Keratinocyte (primary cell): ENCODE data around the gene TOX3.

Source experiments
- EZH2 ChIP-seq: IDR thresholded peaks from one replicate; pipeline ENCODE4 v1.6.1; 2012; ENCODE audit warnings: inconsistent platforms, mild to moderate bottlenecking, low read length, moderate library complexity
- TF ChIP-seq, protein P1 (sequence below), 3 experiments: IDR thresholded peaks in 1 of 3; conservative IDR thresholded peaks in 1 of 3; optimal IDR thresholded peaks in 1 of 3; 2 replicates in 2 of 3; 3 replicates in 1 of 3; pipeline versions ENCODE3 to v1.5.1; 2011; ENCODE audit warnings: low read length in 3 of 3, mild to moderate bottlenecking in 3 of 3, moderate library complexity in 2 of 3, control low read depth in 1 of 3, inconsistent platforms in 1 of 3; ENCODE audit not compliant: insufficient read depth in 2 of 3; ENCODE audit errors: extremely low read depth in 1 of 3

DNA sequence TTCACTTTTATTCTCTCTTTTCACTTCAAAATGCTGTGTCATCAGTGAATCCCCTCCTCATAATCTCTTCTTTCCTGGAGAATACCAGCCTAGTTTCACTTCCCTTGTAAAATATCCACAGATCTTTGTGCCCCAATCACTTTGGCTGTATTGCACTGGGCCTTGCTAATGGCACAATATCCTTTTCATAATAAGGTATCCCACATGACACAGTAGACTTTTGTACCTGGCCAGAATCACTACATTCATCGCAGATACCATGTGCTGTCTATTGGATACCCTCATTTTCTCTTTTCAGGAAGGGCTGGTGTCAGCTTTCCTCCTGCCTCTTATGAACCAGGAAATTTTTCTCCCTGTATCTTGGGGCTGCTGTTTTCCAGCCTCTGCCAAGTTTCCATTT lies 25.7 kb upstream of the TOX3 start:
- TF ChIP-seq, protein P1, sequence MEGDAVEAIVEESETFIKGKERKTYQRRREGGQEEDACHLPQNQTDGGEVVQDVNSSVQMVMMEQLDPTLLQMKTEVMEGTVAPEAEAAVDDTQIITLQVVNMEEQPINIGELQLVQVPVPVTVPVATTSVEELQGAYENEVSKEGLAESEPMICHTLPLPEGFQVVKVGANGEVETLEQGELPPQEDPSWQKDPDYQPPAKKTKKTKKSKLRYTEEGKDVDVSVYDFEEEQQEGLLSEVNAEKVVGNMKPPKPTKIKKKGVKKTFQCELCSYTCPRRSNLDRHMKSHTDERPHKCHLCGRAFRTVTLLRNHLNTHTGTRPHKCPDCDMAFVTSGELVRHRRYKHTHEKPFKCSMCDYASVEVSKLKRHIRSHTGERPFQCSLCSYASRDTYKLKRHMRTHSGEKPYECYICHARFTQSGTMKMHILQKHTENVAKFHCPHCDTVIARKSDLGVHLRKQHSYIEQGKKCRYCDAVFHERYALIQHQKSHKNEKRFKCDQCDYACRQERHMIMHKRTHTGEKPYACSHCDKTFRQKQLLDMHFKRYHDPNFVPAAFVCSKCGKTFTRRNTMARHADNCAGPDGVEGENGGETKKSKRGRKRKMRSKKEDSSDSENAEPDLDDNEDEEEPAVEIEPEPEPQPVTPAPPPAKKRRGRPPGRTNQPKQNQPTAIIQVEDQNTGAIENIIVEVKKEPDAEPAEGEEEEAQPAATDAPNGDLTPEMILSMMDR (optimal IDR thresholded peaks at IDR 0.05 in 1 of 3, IDR thresholded peaks at IDR 0.05 in 1 of 3, conservative IDR thresholded peaks at IDR 0.05 in 1 of 3; ENCODE audit: extremely low read depth in 1 of 3, insufficient read depth in 2 of 3, low read length in 3 of 3) = no peak
- TF ChIP-seq EZH2 = no peak
